ENCODE measurements around the gene UTP15. TPM values are rescaled to one million over a fixed set of nuclear protein-coding genes. Genes with fewer than 3 reads are reported as not detected.

The UTP15 gene
- total RNA-seq, 1 experiment from 2014 or later: 35.2 TPM

DNA sequence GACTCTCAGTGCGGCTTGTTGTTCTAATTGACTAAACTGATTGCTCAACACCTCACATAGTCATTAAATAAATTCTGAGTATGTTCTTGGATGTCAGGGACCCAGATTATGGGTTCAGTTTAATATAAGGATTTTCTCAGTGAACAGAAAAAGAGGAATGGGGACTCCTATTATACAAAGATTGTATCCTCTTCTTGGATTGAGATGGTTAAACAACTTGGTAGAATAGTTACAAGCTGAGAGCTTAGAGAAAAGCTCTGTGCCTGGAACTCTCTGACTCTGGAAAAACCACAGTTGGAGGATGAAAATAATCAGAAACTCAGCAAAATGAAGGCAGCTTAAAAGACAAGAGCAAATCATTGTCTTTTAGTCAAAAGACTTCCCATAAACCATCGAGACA, 30.6 kb upstream of the UTP15 start:
- Mint-ChIP-seq H3K4me1 (peaks cover 4% of the 10 kb centered on the region; the same call in 1 of the 2 replicates), H3K9me3 (peaks cover 32% of the 10 kb centered on the region), H3K36me3 (peaks cover 16% of the 10 kb centered on the region), H3K27ac (no peak overlapping the region), H3K27me3 (ENCODE audit: low read depth) (no peaks in the 10 kb centered on the region; the same call in 1 of the 2 replicates), H3K4me3 (no peak overlapping the region)
- TF ChIP-seq ZSCAN18 (CRISPR knock-in tag; IDR thresholded peaks at IDR 0.05) (no peak), ATF3 (CRISPR knock-in tag; conservative IDR thresholded peaks at IDR 0.05) (no peak), MLX (CRISPR knock-in tag; IDR thresholded peaks at IDR 0.05) (no peak), HMGXB4 (CRISPR knock-in tag; IDR thresholded peaks at IDR 0.05) (no peak), PREB (CRISPR knock-in tag; IDR thresholded peaks at IDR 0.05; ENCODE audit: borderline replicate concordance) (no peak)
- TF ChIP-seq, protein P1, sequence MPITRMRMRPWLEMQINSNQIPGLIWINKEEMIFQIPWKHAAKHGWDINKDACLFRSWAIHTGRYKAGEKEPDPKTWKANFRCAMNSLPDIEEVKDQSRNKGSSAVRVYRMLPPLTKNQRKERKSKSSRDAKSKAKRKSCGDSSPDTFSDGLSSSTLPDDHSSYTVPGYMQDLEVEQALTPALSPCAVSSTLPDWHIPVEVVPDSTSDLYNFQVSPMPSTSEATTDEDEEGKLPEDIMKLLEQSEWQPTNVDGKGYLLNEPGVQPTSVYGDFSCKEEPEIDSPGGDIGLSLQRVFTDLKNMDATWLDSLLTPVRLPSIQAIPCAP (CRISPR knock-in tag; IDR thresholded peaks at IDR 0.05): no peak
- DNase-seq (ENCODE audit: low spot score) (no peak), ATAC-seq (no peak)
- ChIA-PET POLR2A (no interaction called here), CTCF (interaction anchor here (0.6 to 1.3 kb wide), 3 partner anchors 13 to 83 kb away, joined by 3 to 4 read pairs (median 3); no protein-coding TSS in a partner anchor)

- no peak overlapping the region for H3K27ac Mint-ChIP-seq
- no peak for DNase-seq (ENCODE audit: low spot score)
- ChIA-PET CTCF (interaction anchor here (0.9 to 1.7 kb wide), 2 partner anchors 19 to 53 kb away, joined by 3 to 7 read pairs; no protein-coding TSS in a partner anchor), POLR2A (no interaction called here)
- H3K4me1 Mint-ChIP-seq: peaks cover 20% of the 10 kb centered on the region
- no peaks in the 10 kb centered on the region for H3K36me3 Mint-ChIP-seq
- no peak overlapping the region for H3K4me3 Mint-ChIP-seq
- TF ChIP-seq ATF3 (CRISPR knock-in tag; conservative IDR thresholded peaks at IDR 0.05) (no peak), MXD4 (CRISPR knock-in tag; IDR thresholded peaks at IDR 0.05; ENCODE audit: borderline replicate concordance) (no peak), AR (CRISPR knock-in tag; IDR thresholded peaks at IDR 0.05) (no peak), TCF7 (CRISPR knock-in tag; IDR thresholded peaks at IDR 0.05; ENCODE audit: low read depth) (no peak)
- TF ChIP-seq, protein P2, sequence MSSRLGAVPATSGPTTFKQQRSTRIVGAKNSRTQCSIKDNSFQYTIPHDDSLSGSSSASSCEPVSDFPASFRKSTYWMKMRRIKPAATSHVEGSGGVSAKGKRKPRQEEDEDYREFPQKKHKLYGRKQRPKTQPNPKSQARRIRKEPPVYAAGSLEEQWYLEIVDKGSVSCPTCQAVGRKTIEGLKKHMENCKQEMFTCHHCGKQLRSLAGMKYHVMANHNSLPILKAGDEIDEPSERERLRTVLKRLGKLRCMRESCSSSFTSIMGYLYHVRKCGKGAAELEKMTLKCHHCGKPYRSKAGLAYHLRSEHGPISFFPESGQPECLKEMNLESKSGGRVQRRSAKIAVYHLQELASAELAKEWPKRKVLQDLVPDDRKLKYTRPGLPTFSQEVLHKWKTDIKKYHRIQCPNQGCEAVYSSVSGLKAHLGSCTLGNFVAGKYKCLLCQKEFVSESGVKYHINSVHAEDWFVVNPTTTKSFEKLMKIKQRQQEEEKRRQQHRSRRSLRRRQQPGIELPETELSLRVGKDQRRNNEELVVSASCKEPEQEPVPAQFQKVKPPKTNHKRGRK (CRISPR knock-in tag; IDR thresholded peaks at IDR 0.05; ENCODE audit: borderline replicate concordance): no peak
- TF ChIP-seq, protein P3, sequence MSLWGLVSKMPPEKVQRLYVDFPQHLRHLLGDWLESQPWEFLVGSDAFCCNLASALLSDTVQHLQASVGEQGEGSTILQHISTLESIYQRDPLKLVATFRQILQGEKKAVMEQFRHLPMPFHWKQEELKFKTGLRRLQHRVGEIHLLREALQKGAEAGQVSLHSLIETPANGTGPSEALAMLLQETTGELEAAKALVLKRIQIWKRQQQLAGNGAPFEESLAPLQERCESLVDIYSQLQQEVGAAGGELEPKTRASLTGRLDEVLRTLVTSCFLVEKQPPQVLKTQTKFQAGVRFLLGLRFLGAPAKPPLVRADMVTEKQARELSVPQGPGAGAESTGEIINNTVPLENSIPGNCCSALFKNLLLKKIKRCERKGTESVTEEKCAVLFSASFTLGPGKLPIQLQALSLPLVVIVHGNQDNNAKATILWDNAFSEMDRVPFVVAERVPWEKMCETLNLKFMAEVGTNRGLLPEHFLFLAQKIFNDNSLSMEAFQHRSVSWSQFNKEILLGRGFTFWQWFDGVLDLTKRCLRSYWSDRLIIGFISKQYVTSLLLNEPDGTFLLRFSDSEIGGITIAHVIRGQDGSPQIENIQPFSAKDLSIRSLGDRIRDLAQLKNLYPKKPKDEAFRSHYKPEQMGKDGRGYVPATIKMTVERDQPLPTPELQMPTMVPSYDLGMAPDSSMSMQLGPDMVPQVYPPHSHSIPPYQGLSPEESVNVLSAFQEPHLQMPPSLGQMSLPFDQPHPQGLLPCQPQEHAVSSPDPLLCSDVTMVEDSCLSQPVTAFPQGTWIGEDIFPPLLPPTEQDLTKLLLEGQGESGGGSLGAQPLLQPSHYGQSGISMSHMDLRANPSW (CRISPR knock-in tag; conservative IDR thresholded peaks at IDR 0.05; ENCODE audit: low read depth): no peak
- H3K27me3 Mint-ChIP-seq (ENCODE audit: low read depth): no peaks in the 10 kb centered on the region; the same call in 1 of the 2 replicates
- peaks cover 6% of the 10 kb centered on the region for H3K9me3 Mint-ChIP-seq
- no peak for ATAC-seq
Observed at GRCh38 chr5:73539730-73540129, 25.8 kb upstream of the UTP15 start.
